ENCODE measurements around the gene NAA10. TPM values are rescaled to one million over a fixed set of nuclear protein-coding genes. Genes with fewer than 3 reads are reported as not detected.
A peak's percentile ranks its signal among the peaks of the same experiment; 100 is the strongest.

Gene NAA10
- total RNA-seq, 1 experiment from 2014 or later: 246 TPM

DNA sequence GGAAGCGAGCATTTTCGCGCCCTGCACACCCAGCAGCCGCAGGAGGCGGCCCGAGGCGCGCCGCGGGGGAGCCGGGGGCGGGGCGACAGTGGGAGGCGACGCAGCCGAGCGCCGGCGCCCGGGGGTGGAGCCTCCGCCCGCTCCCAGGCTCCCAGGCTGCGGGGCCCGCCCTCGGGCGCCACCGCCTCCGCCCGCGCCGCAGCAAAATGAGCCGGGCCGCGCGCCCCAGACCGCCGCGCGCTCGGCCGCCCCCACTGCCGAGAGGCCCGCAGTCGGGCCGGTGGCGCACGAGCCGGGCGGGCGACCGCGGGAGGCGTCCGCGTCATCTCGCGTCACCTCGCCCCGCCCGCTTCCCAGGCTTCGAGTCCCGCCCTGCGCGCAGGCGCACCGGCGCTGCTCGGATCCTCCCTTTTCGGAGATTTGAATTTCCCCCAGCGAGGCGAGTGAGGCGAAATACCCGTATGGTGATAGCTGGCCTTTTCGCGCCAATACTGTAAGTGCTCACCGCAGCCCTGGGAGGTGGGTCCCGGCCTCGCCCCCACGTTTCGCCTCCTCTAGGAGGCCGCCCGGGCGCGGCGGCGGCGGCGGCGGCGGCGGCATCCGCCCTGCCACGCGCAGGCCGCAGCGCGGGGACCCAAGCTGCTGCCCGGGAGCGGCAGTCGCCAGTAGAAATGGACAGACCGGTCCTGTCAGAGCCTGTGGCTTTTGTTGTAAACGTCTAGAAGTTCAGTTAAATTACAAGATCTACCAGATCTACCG, 37.7 kb upstream of the NAA10 start, which contains the start of gene TMEM187:
Gene TMEM187 (plus strand): TSS at position 387 of the 759 bp plus-strand sequence. CDS start 9,309 bp downstream, outside the sequence.
- TF ChIP-seq POLR2AphosphoS5 (IDR thresholded peaks at IDR 0.05; ENCODE audit: low read depth, low read length) (peak; percentile 33; the same call in 1 of the 2 replicates), TCF7L2 (IDR thresholded peaks at IDR 0.05; ENCODE audit: low read depth, low read length) (no peak)
- in situ Hi-C loops (cut with HindIII; ENCODE audit: low pct_unique_long_range_greater_than_20kb, low sequenced_read_pairs): no loop called here
- Histone ChIP-seq H3K36me3 (ENCODE audit: control insufficient read depth, insufficient read depth, low read length) (no peaks in the 10 kb centered on the region; the same call in 1 of the 2 replicates), H3K27me3 (ENCODE audit: control insufficient read depth, insufficient read depth, low read length) (no peaks in the 10 kb centered on the region), H3K9me3 (ENCODE audit: control insufficient read depth, insufficient read depth, low read depth, low read length) (no peaks in the 10 kb centered on the region), H3K27ac (ENCODE audit: low read length) (peak within 1 kb of the TSS; percentile 100), H3K4me3 (ENCODE audit: low read depth in 2 of 2, low read length in 2 of 2) (peak within 1 kb of the TSS; percentile 95 to 98), H3K4me1 (ENCODE audit: control insufficient read depth, insufficient read depth, low read length) (peaks cover 26% of the 10 kb centered on the region)
- intact Hi-C loops (cut with micrococcal nuclease; ENCODE audit: unreplicated experiment): no loop called here
- ChIA-PET POLR2A (no interaction called here), CTCF (no interaction called here)
- DNase-seq (ENCODE audit: low read depth, low spot score) (no peak), ATAC-seq (peak; percentile 63)
- BruUV-seq (replicated peaks): no TSS peak

DNA sequence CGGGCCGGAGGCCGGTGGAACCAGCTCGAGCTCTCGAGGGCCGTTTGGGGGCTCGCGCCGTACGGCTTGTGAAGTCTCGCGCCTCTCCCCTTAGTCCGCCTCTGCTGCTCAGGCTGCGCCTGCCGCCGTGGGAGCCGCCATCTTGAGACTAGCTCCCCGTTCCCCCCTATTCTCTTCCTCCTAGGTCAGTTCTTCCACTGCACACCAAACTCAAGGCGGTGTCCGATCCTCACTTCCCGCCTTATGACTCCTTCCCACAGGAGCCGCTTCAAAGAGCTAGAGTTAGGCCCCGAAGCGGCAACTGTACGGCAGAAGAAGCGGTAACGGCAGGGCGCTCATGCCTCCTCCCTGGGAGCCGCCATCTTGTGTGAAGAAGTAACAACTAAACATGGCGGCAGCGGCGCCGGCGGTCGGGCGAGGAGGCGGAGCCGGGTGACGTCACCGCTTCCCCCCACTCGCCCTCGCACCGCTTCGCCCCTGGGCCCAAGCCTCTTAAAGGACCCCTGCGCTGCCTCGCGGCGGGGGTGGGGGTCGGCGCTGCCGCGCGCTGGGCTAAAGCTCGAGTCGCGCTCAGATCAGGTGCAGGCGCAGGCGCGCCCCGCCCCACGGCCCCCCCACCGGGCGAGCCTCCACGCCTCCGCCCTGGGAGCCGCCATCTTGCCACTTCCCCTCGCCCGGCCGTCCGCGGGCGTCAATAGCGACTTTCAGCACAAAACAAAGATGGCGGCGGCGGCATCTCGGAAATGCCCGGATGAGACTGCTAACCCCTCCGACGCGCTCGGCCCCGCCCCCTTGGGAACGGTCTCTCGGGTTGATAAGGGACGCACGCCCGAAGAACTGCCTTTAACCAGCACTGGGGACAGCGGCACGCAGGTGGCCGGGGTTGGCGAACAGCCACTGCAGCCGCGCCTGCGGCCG, 36.9 kb upstream of the NAA10 start, which contains the start of gene HCFC1:
Gene HCFC1 (minus strand): TSS at position 369 of the 918 bp plus-strand sequence. CDS start 978 bp downstream, outside the sequence.
- ChIA-PET POLR2A (interaction anchor here (0.9 kb wide), 1 partner anchor 126 kb away, joined by 3 read pairs; the partner anchor contains the start of gene MECP2), CTCF (interaction anchor here (0.7 kb wide), 1 partner anchor 481 kb away, joined by 3 read pairs; no protein-coding TSS in a partner anchor)
- ATAC-seq (peak; percentile 65), DNase-seq (ENCODE audit: low read depth, low spot score) (peak; percentile 71)
- no peaks in the 10 kb centered on the region for H3K27me3 ChIP-seq (ENCODE audit: control insufficient read depth, insufficient read depth, low read length)
- peak within 1 kb of the TSS; percentile 95 to 98 for H3K4me3 ChIP-seq (ENCODE audit: low read depth in 2 of 2, low read length in 2 of 2)
- in situ Hi-C loops (cut with HindIII; ENCODE audit: low pct_unique_long_range_greater_than_20kb, low sequenced_read_pairs) (no loop called here), intact Hi-C loops (cut with micrococcal nuclease; ENCODE audit: unreplicated experiment) (no loop called here)
- no TSS peak for BruUV-seq (replicated peaks)
- H3K36me3 ChIP-seq (ENCODE audit: control insufficient read depth, insufficient read depth, low read length): no peaks in the 10 kb centered on the region; the same call in 1 of the 2 replicates
- no peaks in the 10 kb centered on the region for H3K9me3 ChIP-seq (ENCODE audit: control insufficient read depth, insufficient read depth, low read depth, low read length)
- TF ChIP-seq, protein P1, sequence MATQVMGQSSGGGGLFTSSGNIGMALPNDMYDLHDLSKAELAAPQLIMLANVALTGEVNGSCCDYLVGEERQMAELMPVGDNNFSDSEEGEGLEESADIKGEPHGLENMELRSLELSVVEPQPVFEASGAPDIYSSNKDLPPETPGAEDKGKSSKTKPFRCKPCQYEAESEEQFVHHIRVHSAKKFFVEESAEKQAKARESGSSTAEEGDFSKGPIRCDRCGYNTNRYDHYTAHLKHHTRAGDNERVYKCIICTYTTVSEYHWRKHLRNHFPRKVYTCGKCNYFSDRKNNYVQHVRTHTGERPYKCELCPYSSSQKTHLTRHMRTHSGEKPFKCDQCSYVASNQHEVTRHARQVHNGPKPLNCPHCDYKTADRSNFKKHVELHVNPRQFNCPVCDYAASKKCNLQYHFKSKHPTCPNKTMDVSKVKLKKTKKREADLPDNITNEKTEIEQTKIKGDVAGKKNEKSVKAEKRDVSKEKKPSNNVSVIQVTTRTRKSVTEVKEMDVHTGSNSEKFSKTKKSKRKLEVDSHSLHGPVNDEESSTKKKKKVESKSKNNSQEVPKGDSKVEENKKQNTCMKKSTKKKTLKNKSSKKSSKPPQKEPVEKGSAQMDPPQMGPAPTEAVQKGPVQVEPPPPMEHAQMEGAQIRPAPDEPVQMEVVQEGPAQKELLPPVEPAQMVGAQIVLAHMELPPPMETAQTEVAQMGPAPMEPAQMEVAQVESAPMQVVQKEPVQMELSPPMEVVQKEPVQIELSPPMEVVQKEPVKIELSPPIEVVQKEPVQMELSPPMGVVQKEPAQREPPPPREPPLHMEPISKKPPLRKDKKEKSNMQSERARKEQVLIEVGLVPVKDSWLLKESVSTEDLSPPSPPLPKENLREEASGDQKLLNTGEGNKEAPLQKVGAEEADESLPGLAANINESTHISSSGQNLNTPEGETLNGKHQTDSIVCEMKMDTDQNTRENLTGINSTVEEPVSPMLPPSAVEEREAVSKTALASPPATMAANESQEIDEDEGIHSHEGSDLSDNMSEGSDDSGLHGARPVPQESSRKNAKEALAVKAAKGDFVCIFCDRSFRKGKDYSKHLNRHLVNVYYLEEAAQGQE (IDR thresholded peaks at IDR 0.05; ENCODE audit: insufficient read depth in 1 of 2, low read depth in 2 of 2, low read length in 1 of 2): peak in 1 of 2 experiments; percentile 64; a peak in 1 of 4 replicates
- TF ChIP-seq TCF7L2 (IDR thresholded peaks at IDR 0.05; ENCODE audit: low read depth, low read length): peak; percentile 33
- no peak; the same call in 1 of the 2 replicates for TF ChIP-seq SIN3A (IDR thresholded peaks at IDR 0.05; ENCODE audit: borderline replicate concordance, insufficient read depth, low read depth, low read length)
- peaks cover 35% of the 10 kb centered on the region for H3K4me1 ChIP-seq (ENCODE audit: control insufficient read depth, insufficient read depth, low read length)
- H3K27ac ChIP-seq (ENCODE audit: low read length): peak within 1 kb of the TSS; percentile 100

DNA sequence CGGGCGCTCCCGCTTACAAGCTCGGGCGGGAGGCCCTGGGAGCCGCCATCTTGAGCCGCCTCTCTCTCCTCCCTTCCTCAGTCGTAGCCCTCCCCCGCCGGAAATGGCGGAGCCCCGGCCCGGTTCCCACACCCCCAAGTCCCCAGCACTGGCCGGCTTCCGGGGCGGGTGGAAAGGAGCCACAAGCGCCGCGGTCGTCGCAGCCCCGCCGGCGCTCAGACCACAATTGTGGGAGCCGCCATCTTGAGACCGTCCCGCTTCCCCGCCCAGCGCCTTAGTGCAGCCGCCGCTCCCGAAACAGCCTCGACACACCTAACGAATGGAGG, 36.2 kb upstream of the NAA10 start:
- H3K4me1 ChIP-seq (ENCODE audit: control insufficient read depth, insufficient read depth, low read length): peaks cover 39% of the 10 kb centered on the region
- no peaks in the 10 kb centered on the region; the same call in 1 of the 2 replicates for H3K36me3 ChIP-seq (ENCODE audit: control insufficient read depth, insufficient read depth, low read length)
- DNase-seq (ENCODE audit: low read depth, low spot score): no peak
- intact Hi-C loops (cut with micrococcal nuclease; ENCODE audit: unreplicated experiment): no loop called here
- CTCF ChIA-PET: interaction anchor here (0.7 kb wide), 1 partner anchor 481 kb away, joined by 3 read pairs; no protein-coding TSS in a partner anchor
- H3K27ac ChIP-seq (ENCODE audit: low read length): peak overlapping the region; percentile 99
- no peaks in the 10 kb centered on the region for H3K9me3 ChIP-seq (ENCODE audit: control insufficient read depth, insufficient read depth, low read depth, low read length)
- peak; percentile 74 for ATAC-seq
- no peaks in the 10 kb centered on the region for H3K27me3 ChIP-seq (ENCODE audit: control insufficient read depth, insufficient read depth, low read length)
- in situ Hi-C loops (cut with HindIII; ENCODE audit: low pct_unique_long_range_greater_than_20kb, low sequenced_read_pairs): no loop called here
- BruUV-seq (replicated peaks): no TSS peak
- POLR2A ChIA-PET: interaction anchor here (0.9 kb wide), 1 partner anchor 127 kb away, joined by 3 read pairs; the partner anchor contains the start of gene MECP2
- peak overlapping the region; percentile 95 to 98 for H3K4me3 ChIP-seq (ENCODE audit: low read depth in 2 of 2, low read length in 2 of 2)
- TF ChIP-seq, protein P1 (IDR thresholded peaks at IDR 0.05; ENCODE audit: insufficient read depth in 1 of 2, low read depth in 2 of 2, low read length in 1 of 2): no peak
- TF ChIP-seq, protein P2, sequence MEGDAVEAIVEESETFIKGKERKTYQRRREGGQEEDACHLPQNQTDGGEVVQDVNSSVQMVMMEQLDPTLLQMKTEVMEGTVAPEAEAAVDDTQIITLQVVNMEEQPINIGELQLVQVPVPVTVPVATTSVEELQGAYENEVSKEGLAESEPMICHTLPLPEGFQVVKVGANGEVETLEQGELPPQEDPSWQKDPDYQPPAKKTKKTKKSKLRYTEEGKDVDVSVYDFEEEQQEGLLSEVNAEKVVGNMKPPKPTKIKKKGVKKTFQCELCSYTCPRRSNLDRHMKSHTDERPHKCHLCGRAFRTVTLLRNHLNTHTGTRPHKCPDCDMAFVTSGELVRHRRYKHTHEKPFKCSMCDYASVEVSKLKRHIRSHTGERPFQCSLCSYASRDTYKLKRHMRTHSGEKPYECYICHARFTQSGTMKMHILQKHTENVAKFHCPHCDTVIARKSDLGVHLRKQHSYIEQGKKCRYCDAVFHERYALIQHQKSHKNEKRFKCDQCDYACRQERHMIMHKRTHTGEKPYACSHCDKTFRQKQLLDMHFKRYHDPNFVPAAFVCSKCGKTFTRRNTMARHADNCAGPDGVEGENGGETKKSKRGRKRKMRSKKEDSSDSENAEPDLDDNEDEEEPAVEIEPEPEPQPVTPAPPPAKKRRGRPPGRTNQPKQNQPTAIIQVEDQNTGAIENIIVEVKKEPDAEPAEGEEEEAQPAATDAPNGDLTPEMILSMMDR (IDR thresholded peaks at IDR 0.05): no peak
- TF ChIP-seq TCF7L2 (IDR thresholded peaks at IDR 0.05; ENCODE audit: low read depth, low read length) (peak; percentile 47; the same call in 1 of the 2 replicates), SIN3A (IDR thresholded peaks at IDR 0.05; ENCODE audit: borderline replicate concordance, insufficient read depth, low read depth, low read length) (no peak), POLR2AphosphoS5 (IDR thresholded peaks at IDR 0.05; ENCODE audit: low read depth, low read length) (peak; percentile 49; the same call in 1 of the 2 replicates)

Measured in Panc1 (cell line).